CD4-positive, alpha-beta T cell treated with Interleukin-6 at 100 ng/mL for 8 hours (primary cell): Measurements from ENCODE around the gene UBE2D2.

Experiments used
- DNase-seq: peaks from one replicate; pipeline ENCODE4 v3.0.0-alpha.2; 2020; ENCODE audit warnings: mixed read lengths, low spot score

The UBE2D2 gene

GRCh38 chr5:139660923-139661814 is 100.0 kb downstream of the UBE2D2 start:
- DNase-seq = no peak

- no peak for DNase-seq
Measured at GRCh38 chr5:139662617-139663016, 101.5 kb downstream of the UBE2D2 start.

GRCh38 chr5:139663207-139664085 is 102.3 kb downstream of the UBE2D2 start:
- DNase-seq = no peak

GRCh38 chr5:139664086-139664693 is 103.1 kb downstream of the UBE2D2 start:
- no peak for DNase-seq

GRCh38 chr5:139664727-139665351 is 103.7 kb downstream of the UBE2D2 start:
- DNase-seq = no peak

GRCh38 chr5:139665626-139666025 is 104.5 kb downstream of the UBE2D2 start:
- no peak for DNase-seq

GRCh38 chr5:139666551-139666950 is 105.4 kb downstream of the UBE2D2 start:
- DNase-seq = no peak

- no peak for DNase-seq
Measured at GRCh38 chr5:139667001-139667729, 106.0 kb downstream of the UBE2D2 start.

- no peak for DNase-seq
Measured at GRCh38 chr5:139667730-139668063, 106.6 kb downstream of the UBE2D2 start.

- peak; percentile 29 for DNase-seq
Measured at GRCh38 chr5:139668064-139668880, 107.1 kb downstream of the UBE2D2 start.

GRCh38 chr5:139668924-139669661 is 108.0 kb downstream of the UBE2D2 start:
- DNase-seq = no peak

GRCh38 chr5:139669662-139670368 is 108.7 kb downstream of the UBE2D2 start:
- peak; percentile 13 for DNase-seq

GRCh38 chr5:139670369-139671095 is 109.4 kb downstream of the UBE2D2 start:
- DNase-seq = peak; percentile 14

GRCh38 chr5:139671096-139671841 is 110.1 kb downstream of the UBE2D2 start:
- no peak for DNase-seq

GRCh38 chr5:139675213-139675612 is 114.1 kb downstream of the UBE2D2 start:
- no peak for DNase-seq

- no peak for DNase-seq
Measured at GRCh38 chr5:139675825-139676224, 114.7 kb downstream of the UBE2D2 start.

- DNase-seq = no peak
Measured at GRCh38 chr5:139676406-139676805, 115.3 kb downstream of the UBE2D2 start.
